Gastroesophageal sphincter (tissue), 3 donors: Measurements from ENCODE around the gene ELMO1.

ENCODE experiments used
- EP300 ChIP-seq: sonication (generic); formaldehyde crosslinking; IDR thresholded peaks from one replicate; pipeline ENCODE4 v1.6.1; 2017; ENCODE audit warnings: antibody characterized with exemption, mild to moderate bottlenecking
- TF ChIP-seq, protein P1 (sequence below), 4 experiments: fragments of 200-600 bp in 2 of 4; fragments of 450-650 bp in 2 of 4; sonication (generic) in 1 of 4; IDR thresholded peaks; one replicate each; pipeline ENCODE4 v1.5.1; 2017 to 2019; ENCODE audit warnings: antibody characterized with exemption in 4 of 4, mild to moderate bottlenecking in 2 of 4, moderate library complexity in 2 of 4

- TF ChIP-seq, protein P1, sequence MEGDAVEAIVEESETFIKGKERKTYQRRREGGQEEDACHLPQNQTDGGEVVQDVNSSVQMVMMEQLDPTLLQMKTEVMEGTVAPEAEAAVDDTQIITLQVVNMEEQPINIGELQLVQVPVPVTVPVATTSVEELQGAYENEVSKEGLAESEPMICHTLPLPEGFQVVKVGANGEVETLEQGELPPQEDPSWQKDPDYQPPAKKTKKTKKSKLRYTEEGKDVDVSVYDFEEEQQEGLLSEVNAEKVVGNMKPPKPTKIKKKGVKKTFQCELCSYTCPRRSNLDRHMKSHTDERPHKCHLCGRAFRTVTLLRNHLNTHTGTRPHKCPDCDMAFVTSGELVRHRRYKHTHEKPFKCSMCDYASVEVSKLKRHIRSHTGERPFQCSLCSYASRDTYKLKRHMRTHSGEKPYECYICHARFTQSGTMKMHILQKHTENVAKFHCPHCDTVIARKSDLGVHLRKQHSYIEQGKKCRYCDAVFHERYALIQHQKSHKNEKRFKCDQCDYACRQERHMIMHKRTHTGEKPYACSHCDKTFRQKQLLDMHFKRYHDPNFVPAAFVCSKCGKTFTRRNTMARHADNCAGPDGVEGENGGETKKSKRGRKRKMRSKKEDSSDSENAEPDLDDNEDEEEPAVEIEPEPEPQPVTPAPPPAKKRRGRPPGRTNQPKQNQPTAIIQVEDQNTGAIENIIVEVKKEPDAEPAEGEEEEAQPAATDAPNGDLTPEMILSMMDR (IDR thresholded peaks at IDR 0.05), result no peak
- no peak for TF ChIP-seq EP300
These were observed 253.7 kb downstream of the ELMO1 start for GRCh38 chr7:37194943-37195342.
